Pons (tissue), 1 donor: ENCODE data around the gene MTHFD1L.
"Not testable (repeated sequence)": the region's sequence is repeated elsewhere in the genome, so short reads cannot be mapped to it uniquely, and the experiment has no call there.

Source experiments
- DNase-seq: peaks from one replicate; pipeline ENCODE4 v3.0.0-alpha.2; 2016; ENCODE audit warnings: low spot score

MTHFD1L gene

GRCh38 chr6:151015101-151015700, 149.7 kb downstream of the MTHFD1L start:
- DNase-seq, result no peak

DNA sequence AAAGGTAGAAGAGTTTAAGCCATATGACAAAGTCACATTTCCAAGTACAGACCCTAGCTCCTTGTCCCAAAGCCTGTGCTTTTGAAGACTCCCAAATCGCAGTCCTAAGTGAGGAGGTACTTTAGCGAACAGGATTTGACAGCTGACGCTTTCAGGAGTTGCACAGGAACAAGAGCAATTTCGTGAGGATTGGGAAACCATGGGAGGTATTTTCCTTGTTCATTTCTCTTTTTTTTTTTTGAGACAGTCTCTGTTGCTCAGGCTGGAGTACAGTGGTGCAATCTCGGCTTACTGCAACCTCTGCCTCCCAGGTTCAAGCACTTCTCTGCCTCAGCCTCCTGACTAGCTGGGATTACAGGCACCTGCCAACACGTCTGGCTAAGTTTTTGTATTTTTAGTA, 150.6 kb downstream of the MTHFD1L start:
- DNase-seq, result no peak

GRCh38 chr6:151018046-151018445, 152.5 kb downstream of the MTHFD1L start:
- no peak for DNase-seq

- DNase-seq, result no peak
Measured at GRCh38 chr6:151018911-151019782, 153.6 kb downstream of the MTHFD1L start.

- no peak for DNase-seq
Measured at GRCh38 chr6:151021896-151022295, 156.4 kb downstream of the MTHFD1L start.

DNA sequence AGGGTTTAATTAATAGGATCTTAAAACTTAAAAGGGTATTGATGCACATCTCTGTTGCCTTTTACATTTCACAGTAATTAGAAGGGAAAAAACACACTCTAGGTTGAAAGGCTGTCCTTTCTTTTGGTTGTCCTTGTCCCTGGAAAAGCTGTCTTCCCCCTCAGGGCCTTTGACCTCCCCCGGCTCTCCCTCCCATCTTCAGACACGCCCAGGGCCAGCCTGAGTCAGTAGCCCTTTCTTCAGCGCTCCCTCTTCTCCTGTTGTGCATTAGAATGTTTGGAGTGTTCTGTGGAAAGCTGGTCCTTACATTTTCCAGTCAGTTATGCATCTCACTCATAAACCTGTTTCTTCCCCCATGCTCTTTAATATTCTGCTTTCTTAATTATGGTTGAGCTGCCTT, 157.0 kb downstream of the MTHFD1L start:
- DNase-seq, result no peak

DNA sequence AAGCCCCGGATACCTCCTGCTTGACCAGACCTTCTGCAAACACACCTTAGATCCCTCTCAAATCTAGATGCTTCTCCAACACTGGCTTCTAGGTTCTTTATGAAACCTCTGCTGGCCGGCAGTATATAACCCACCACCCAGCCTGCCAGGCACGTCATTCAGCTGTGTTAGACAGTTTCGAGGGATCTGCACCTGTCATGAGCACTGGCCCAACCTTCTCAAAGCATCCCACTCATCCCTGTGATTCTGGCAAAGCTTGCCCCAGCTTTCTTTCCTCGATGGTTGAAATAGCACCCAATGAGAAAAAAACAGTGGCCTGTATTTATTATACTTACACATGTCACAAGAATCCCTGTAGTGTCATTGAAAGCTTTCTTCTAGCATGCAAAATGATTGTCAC, 157.8 kb downstream of the MTHFD1L start:
- no peak for DNase-seq

GRCh38 chr6:151024597-151024996, 159.1 kb downstream of the MTHFD1L start:
- DNase-seq, result no peak

- DNase-seq, result peak; percentile 69
Measured at GRCh38 chr6:151025076-151025475, 159.6 kb downstream of the MTHFD1L start.

DNA sequence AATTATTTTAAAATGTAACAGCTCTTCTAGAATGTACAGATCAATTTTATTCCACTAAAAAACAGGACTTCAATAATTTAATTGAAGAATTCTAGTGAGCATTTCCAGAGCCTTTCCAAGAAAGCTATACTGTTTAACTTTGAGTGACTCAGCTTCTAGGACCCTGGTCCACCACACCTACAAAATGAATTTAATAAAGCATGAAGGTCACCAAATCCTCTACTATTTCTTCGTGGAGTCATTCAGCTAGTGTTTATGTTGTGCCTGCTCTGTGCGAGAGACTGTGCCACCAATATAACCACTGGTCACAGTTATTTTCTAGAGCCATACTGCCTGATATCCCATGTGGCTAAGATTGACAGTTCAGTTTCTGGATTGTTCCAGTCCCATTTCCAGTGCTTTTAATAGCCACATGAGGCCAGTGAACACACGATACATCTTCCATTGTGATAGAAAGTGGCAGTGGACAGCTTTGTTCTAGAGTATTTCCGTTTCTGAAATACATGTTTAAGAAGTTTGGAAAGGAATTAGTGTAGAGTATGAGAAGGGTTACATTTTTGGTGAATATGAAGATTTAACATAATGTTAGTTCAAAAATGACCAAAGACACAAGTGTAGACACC, 160.7 kb downstream of the MTHFD1L start:
- DNase-seq, result no peak

DNA sequence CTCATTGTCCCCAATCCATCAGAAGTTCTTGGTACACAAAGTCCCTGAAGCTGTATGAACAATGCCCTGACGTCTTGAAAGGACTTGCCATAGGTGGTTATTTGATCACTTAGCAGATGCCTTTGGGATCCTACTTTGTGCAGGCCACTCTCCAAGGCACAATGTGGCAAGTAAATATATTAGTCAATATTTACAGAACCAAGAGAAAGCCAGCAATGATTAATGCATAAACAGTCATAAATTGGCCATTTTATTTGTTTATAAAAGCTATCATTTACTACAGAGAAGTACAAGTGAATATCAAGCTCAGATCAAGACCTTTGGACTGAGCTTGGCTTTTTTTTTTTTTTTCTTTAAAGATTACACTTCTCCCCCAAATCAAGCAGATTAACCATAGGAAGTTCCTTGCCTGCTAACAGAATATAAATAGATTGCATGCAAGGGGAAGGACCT, 161.8 kb downstream of the MTHFD1L start:
- no peak for DNase-seq

DNA sequence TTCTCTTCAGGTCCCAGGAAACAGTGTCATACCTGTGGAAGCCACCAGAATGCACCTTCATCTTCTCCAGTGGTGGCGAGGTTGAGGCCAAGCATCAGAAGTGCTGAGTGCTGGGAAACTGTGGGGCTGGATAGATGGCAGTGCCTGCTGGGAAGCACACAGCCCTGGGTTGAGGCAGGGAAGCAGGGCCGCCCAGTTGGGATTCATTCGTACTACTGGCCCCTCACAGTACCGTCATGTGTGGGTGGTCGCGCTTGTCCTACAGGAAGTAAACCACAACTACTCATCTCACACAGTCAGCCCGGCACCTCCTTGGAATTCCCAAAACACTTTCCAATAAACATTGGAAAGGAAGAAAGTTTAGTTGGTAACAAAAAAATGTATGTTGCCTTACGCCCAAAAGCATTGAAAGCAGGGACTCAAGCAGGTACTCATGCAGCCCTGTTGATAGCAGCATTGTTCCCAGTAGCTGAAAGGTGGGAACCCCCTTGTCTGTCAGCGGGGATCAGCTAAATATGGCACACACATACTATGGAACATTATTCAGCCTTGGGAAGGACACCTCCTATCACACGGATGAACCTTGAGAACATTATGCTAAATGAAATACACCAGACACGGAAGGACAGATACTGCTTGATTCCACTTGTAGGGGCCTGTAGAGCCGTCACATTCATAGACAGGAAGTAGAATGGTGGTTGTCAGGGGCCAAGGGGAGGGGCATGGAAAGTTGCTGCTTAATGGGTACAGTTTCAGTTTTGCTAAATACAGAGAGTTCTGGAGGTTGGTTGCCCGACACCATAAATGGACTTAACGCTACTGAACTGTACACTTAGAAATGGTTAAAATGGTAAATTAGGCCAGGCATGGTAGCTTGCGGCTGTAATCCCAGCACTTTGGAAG, 162.7 kb downstream of the MTHFD1L start:
- DNase-seq, result no peak

GRCh38 chr6:151029970-151030369, 164.5 kb downstream of the MTHFD1L start:
- no peak for DNase-seq

- no peak for DNase-seq
Measured at GRCh38 chr6:151032034-151032433, 166.5 kb downstream of the MTHFD1L start.

DNA sequence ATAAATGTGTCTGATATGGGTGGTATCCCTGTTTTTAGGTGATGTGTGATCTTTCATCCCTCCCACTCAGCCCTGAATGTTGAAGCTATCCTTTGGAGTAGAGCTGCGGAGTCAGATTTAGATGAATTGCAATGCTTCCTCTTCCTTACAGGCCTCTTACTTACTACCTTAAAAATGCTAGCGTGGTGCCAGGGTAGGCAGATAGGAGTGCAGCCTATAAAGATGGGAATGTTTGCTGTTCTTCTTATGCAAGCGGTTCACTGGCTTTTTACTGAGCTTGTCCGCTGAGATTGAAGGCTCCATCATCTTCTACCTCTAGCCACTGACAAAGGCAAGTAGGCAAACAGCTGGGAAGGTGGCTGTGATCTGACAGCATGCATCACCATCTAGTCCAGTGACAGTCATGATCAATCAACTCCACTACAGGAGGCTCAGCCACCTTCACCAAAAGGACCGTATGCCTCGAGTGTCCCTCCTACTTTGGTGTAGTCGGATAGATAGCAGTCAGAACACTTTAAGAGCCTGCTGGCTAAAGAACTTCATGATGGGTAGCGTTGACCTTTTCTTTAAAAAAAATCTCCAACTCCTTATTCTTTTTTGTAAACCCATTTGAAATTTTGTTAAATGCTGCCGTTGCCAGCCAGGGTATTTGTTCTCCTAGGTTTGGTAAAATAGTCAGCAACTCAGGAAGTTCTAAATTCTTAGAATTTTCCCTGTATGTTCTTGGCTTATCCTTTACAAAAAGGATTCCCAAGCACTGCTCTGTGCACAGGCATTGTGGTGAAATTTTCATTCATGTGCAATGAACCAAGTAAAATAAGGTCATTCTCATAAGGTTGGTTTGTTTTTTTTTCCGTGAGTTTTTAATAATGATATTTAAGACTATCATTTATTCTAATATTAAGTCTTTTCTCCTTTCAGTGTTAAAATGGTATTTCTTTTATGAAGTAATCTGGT, 169.6 kb downstream of the MTHFD1L start:
- DNase-seq, result no peak

DNA sequence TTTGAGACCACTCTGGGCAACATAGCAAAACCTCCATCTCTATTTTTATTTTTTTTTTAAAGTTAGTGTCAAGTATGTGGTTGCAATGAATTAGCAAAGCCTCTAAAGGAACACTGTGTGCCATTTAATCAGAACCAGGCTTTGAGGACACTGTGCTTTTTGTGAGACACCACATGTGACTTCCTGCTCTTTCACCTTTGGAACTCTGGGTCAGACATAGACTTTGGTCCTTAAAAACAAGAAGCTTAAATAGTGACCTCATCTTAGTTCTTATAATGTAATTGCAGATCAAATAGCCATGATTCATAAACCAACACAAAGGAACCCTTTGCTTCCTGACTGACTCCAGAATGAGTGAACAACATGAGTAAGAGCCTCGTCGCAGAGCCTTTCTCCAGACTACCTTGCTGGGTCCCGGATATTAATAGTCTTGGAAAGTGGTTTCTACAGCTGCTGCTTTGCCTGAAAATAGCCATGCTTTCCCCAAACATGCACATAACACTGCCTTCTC, 170.8 kb downstream of the MTHFD1L start:
- peak; percentile 31 for DNase-seq

DNA sequence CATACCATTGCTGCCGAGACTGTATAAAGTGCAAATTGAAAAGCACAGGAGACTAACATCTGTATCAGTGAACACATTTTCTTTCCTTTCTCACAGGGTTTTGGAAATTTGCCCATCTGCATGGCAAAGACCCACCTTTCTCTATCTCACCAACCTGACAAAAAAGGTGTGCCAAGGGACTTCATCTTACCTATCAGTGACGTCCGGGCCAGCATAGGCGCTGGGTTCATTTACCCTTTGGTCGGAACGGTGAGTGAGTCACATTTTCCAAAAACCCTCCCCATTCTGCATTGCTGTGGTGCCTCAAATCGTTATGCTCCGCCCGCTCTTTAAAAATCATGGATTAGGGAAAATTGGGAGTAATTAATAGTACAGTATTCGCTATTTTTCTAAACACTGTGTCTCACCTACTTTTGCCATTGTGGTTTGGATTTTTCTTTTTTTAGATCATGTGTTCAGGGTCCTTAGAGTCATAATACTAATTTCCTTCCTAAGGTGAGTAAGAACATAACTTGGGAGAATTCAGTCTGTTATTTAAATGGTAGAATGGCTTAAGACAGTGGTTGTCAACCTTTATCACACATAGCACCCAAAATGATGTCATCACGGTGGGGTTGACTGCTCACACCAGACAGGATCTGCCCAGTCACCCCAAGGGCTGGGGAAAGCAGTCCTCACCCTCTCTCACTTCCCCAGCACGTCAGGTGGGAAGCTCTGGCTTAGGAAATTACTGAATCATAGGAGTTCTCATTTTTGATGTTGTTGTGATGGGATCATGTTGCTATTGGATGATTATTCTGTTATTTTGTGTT, 171.6 kb downstream of the MTHFD1L start:
- DNase-seq, result no peak

- no peak for DNase-seq
Measured at GRCh38 chr6:151038616-151039015, 173.1 kb downstream of the MTHFD1L start.

GRCh38 chr6:151040888-151041521, 175.5 kb downstream of the MTHFD1L start:
- DNase-seq, result not testable (repeated sequence)
